ENCODE measurements around the gene ANKRA2. TPM values are rescaled to one million over a fixed set of nuclear protein-coding genes. Genes with fewer than 3 reads are reported as not detected.

Gene ANKRA2, protein sequence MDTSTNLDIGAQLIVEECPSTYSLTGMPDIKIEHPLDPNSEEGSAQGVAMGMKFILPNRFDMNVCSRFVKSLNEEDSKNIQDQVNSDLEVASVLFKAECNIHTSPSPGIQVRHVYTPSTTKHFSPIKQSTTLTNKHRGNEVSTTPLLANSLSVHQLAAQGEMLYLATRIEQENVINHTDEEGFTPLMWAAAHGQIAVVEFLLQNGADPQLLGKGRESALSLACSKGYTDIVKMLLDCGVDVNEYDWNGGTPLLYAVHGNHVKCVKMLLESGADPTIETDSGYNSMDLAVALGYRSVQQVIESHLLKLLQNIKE
- total RNA-seq, result 10 to 100 TPM; 19.4 to 56.1 (median 27.6) TPM

DNA sequence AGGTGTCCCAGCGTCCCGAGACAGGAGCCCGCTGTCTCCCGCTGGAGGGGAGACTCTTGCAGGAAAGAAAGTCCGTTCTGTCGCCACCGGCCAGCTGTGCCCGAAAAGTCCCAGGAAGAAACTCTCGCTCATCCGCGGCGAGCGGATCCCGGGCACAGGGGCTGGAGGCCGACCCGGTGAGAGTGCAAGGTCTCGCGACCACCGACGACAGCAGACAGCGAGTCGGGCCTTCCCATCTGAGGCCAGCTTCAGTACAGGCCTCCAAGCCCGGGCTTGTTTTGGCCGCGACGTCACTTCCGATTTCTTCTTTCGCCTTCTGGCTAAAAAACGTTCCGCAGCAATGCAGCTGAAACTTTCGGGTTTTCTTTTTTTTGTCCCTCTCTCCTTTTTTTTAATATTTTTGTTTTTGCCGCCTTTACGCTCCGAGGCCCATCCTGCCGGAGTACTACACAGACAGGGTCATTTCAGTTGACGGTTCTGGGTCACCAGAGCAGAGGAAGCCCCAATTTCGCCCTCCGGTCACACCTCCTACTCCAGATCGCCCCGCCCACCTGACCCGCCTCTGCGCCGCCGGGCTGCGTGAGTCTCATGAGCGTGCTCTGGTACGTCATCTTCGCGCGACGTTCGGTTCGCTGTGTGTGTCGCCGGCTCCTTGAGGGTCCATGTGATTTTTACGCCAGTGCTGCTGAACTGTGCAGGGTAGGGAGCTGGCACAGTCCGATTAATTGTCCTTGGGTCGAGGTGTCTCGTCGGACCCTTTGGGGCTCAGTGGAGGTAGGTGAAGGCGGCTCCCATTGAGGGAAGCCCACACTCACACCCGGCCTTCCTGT, at the start of gene ANKRA2, which contains the start of gene UTP15:
Gene ANKRA2, minus strand, starts transcription at position 501 of the 830 bp plus-strand sequence. CDS start 2,758 bp downstream, outside the sequence.
Gene UTP15, plus strand, starts transcription at position 605 of the 830 bp plus-strand sequence. CDS start 1,602 bp downstream, outside the sequence.
- intact Hi-C loops (cut with DNase I; ENCODE audit: low total_unique reads), result no loop called here
- DNase-seq (ENCODE audit: low spot score in 2 of 2), result peak; percentile 99 to 100
- WGBS, 2 donors, result 0 to 1% methylated on average over 58 to 62 of the region's 62 CpGs

DNA sequence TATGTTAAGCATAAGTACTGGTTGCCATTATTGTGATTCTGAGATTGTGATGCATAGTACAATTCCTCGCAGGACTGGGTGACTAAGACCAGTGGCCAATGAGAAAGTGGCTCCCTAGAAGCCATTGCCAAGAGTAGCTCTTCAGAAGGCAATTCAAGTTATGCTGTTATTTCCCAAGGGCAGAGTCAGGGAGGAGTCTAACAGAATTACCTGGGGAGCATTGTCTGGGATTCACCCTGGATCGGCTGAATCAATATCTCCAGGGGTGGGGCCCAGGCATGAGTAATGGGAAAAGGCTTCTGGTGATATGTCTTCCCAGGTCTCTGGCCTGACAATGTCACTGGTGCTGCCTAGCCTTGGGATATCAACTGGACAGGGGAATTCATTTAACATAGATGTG, 49.6 kb upstream of the ANKRA2 start:
- no peak for DNase-seq (ENCODE audit: low spot score in 2 of 2)
- intact Hi-C loops (cut with DNase I; ENCODE audit: low total_unique reads), result no loop called here
- TF ChIP-seq POLR2A (IDR thresholded peaks at IDR 0.05), result no peak
- no peak for TF ChIP-seq CTCF (IDR thresholded peaks at IDR 0.05)
- no peak overlapping the region for H3K4me3 ChIP-seq (ENCODE audit: low read depth, poor library complexity, severe bottlenecking)
- 53 to 57% methylated on average over 2 of the region's 2 CpGs for WGBS, 2 donors

More for the DNA sequence above, at the start of gene ANKRA2, which contains the start of gene UTP15:
- TF ChIP-seq CTCF (IDR thresholded peaks at IDR 0.05) (no peak), POLR2A (IDR thresholded peaks at IDR 0.05) (peak in 1 of 2 donors; percentile 29)
- peak within 1 kb of the TSS; percentile 68 for H3K4me3 ChIP-seq (ENCODE audit: low read depth, poor library complexity, severe bottlenecking)

DNA sequence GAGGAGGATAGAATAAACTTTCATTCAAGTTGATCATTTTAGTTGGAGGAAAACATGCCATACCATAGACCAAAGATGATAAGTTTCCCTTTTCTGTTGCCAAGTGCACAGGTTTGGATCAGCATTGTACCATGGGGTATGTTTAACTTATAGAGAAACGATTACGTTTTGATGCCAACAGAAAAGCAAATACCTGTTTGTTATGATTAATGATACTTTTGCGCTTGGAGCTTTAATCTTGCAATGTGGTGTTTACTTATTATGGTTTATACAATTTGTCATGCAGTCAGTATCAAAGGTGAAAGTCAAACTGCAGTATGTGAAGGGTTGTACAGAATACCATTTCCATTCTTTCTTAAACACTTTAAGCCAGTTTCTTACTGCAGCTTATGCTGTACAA, 47.4 kb upstream of the ANKRA2 start:
- no peak for DNase-seq (ENCODE audit: low spot score in 2 of 2)
- intact Hi-C loops (cut with DNase I; ENCODE audit: low total_unique reads), result no loop called here
- H3K4me3 ChIP-seq (ENCODE audit: low read depth, poor library complexity, severe bottlenecking), result no peak overlapping the region
- TF ChIP-seq POLR2A (IDR thresholded peaks at IDR 0.05) (no peak), CTCF (IDR thresholded peaks at IDR 0.05) (no peak)
- 67 to 76% methylated on average over 3 of the region's 3 CpGs for WGBS, 2 donors

- no peak for DNase-seq (ENCODE audit: low spot score in 2 of 2)
- no peak overlapping the region for H3K4me3 ChIP-seq (ENCODE audit: low read depth, poor library complexity, severe bottlenecking)
- TF ChIP-seq CTCF (IDR thresholded peaks at IDR 0.05) (no peak), POLR2A (IDR thresholded peaks at IDR 0.05) (no peak)
- intact Hi-C loops (cut with DNase I; ENCODE audit: low total_unique reads), result no loop called here
Measured at GRCh38 chr5:73607228-73607627, 41.8 kb upstream of the ANKRA2 start.

DNA sequence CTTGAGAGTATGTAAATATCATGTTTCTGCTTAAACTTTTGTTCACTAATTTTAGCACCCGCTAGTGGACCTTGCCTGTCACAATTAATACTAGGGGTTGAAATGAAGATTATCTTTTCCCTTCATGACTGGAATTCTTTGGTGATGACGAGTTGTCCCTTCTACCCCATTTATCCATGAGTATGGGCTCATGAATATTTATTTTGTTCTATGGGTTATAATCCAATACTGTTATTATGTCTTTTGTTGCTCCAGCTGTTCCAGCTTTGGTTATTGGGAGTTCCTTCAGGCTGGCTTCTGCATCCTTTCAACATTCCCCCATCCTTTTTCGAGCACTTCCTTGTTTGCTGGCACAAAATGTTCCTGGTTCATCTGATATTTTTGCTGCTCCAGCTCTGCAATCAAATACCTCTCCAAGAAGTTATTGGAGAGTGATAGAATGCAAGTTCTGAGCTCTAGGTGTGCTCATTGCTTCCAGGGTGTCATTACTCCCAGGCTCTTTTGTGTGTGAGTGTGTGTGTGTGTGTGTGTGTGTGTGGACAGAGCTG, 40.8 kb upstream of the ANKRA2 start:
- WGBS, 2 donors, result 29 to 37% methylated on average over 3 of the region's 3 CpGs
- intact Hi-C loops (cut with DNase I; ENCODE audit: low total_unique reads), result no loop called here
- no peak for TF ChIP-seq CTCF (IDR thresholded peaks at IDR 0.05)
- TF ChIP-seq POLR2A (IDR thresholded peaks at IDR 0.05), result no peak
- H3K4me3 ChIP-seq (ENCODE audit: low read depth, poor library complexity, severe bottlenecking), result no peak overlapping the region
- DNase-seq (ENCODE audit: low spot score in 2 of 2), result no peak
